PC-3 (cell line): ENCODE data around the gene MUC3A.

Experiments used
- CTCF ChIP-seq: fragments of 300-600 bp; sonication (generic); conservative IDR thresholded peaks from 2 replicates; pipeline ENCODE4 v1.5.1; 2017; ENCODE audit warnings: antibody characterized with exemption, low read depth, mild to moderate bottlenecking, low read length
- EZH2 ChIP-seq: fragments of 300-600 bp; sonication (generic); IDR thresholded peaks from one replicate; pipeline ENCODE4 v1.6.1; 2017; ENCODE audit warnings: antibody characterized with exemption, mild to moderate bottlenecking, low read length; ENCODE audit not compliant: unreplicated experiment
- EZH2phosphoT487 ChIP-seq: fragments of 300-600 bp; sonication (generic); IDR thresholded peaks from 2 replicates; pipeline ENCODE4 v1.6.1; 2018; ENCODE audit warnings: mild to moderate bottlenecking, antibody characterized with exemption, low read length, borderline replicate concordance

DNA sequence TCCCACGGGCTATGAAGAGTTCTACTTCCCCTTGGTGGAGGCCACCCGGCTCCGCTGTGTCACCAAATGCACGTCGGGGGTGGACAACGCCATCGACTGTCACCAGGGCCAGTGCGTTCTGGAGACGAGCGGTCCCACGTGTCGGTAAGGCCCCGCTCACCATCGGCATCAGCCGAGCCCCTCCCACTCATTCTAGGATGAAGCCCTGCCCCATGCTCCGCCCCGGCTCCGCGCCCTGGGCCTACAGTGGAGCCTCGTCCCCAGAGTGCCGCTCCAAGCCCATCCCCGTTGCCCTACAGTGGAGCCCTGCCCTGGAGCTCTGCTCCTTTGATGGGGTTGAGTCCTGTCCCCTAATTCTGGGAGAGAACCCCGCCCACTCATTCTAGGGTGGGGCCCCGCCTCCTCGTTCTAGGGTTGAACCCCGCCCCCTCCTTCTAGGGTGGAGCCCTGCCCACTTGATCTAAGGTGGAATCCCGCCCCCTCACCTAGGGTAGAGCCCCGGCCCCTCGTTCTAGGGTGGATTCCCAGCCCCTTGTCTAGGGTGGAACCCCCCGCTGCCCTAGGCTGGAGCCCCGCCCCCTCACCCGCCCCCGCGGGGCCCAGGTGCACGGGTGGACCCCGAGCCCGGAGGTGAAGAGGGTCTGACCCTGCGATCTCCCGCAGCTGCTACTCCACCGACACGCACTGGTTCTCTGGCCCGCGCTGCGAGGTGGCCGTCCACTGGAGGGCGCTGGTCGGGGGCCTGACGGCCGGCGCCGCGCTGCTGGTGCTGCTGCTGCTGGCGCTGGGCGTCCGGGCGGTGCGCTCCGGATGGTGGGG, 16.6 kb downstream of the MUC3A start:
- TF ChIP-seq EZH2phosphoT487 (no peak), CTCF (peak; percentile 82), EZH2 (no peak)
